Loucy (cell line): ENCODE data around the gene SZT2.

Experiments
- H2AFZ ChIP-seq: fragments of 200-600 bp; sonication (generic); 2 replicates; pipeline ENCODE4 v1.6.0; 2016; ENCODE audit warnings: antibody characterized with exemption, mild to moderate bottlenecking, low read length, moderate library complexity
- H3F3A ChIP-seq: fragments of 200-600 bp; 2 replicates; pipeline ENCODE4 v1.6.0; 2016; ENCODE audit warnings: antibody characterized with exemption, low read depth, mild to moderate bottlenecking
- H3K27me3 ChIP-seq: fragments of 200-600 bp; sonication (generic); 2 replicates; pipeline ENCODE4 v1.6.1; 2014; ENCODE audit warnings: low read length, mild to moderate bottlenecking; ENCODE audit not compliant: insufficient read depth, poor library complexity, severe bottlenecking
- H3K36me3 ChIP-seq: fragments of 200-600 bp; sonication (generic); 2 replicates; pipeline ENCODE4 v1.6.1; 2016; ENCODE audit warnings: low read length; ENCODE audit not compliant: insufficient read depth
- H3K4me1 ChIP-seq: fragments of 200-600 bp; sonication (generic); 2 replicates; pipeline ENCODE4 v1.5.1; 2014; ENCODE audit warnings: low read length, mild to moderate bottlenecking; ENCODE audit not compliant: insufficient read depth, poor library complexity, severe bottlenecking
- H3K4me2 ChIP-seq: fragments of 200-600 bp; sonication (generic); 2 replicates; pipeline ENCODE4 v1.6.0; 2014; ENCODE audit warnings: antibody characterized with exemption, low read length, low read depth, mild to moderate bottlenecking; ENCODE audit not compliant: poor library complexity, severe bottlenecking
- H3K4me3 ChIP-seq: fragments of 200-600 bp; sonication (generic); 2 replicates; pipeline ENCODE4 v1.5.1; 2014; ENCODE audit warnings: low read length, mild to moderate bottlenecking, mixed read lengths; ENCODE audit not compliant: poor library complexity, severe bottlenecking
- H3K79me2 ChIP-seq: fragments of 200-600 bp; sonication (generic); 2 replicates; pipeline ENCODE4 v1.6.1; 2014; ENCODE audit warnings: low read length; ENCODE audit not compliant: insufficient read depth
- H3K9ac ChIP-seq: fragments of 200-600 bp; sonication (generic); 2 replicates; pipeline ENCODE4 v1.6.0; 2014; ENCODE audit warnings: mild to moderate bottlenecking, low read depth, low read length, moderate library complexity; ENCODE audit not compliant: poor library complexity, severe bottlenecking
- H3K9me2 ChIP-seq: fragments of 200-600 bp; sonication (generic); replicated peaks from 2 replicates; pipeline ENCODE4 v1.6.1; 2016; ENCODE audit warnings: low read depth, low read length, mixed read lengths
- H3K9me3 ChIP-seq: fragments of 200-600 bp; sonication (generic); 2 replicates; pipeline ENCODE4 v1.6.1; 2014; ENCODE audit warnings: mild to moderate bottlenecking, antibody characterized with exemption, low read length, low read depth; ENCODE audit not compliant: insufficient read depth
- H4K20me1 ChIP-seq: fragments of 200-600 bp; sonication (generic); 2 replicates; pipeline ENCODE4 v1.6.0; 2014; ENCODE audit warnings: antibody characterized with exemption, low read length, mild to moderate bottlenecking; ENCODE audit not compliant: insufficient read depth, poor library complexity, severe bottlenecking
- CTCF ChIP-seq: fragments of 200-600 bp; sonication (generic); conservative IDR thresholded peaks from 2 replicates; pipeline ENCODE4 v1.5.1; 2014; ENCODE audit warnings: mild to moderate bottlenecking, antibody characterized with exemption, low read length
- EZH2phosphoT487 ChIP-seq: fragments of 200-600 bp; IDR thresholded peaks from 2 replicates; pipeline ENCODE4 v1.6.1; 2018; ENCODE audit warnings: antibody characterized with exemption, mild to moderate bottlenecking, moderate library complexity, borderline replicate concordance

SZT2 gene

GRCh38 chr1:43365678-43366077, 24.0 kb upstream of the SZT2 start:
- Histone ChIP-seq H3K27me3 (no peaks in the 10 kb centered on the region), H4K20me1 (peaks cover 31% of the 10 kb centered on the region), H3K36me3 (peaks cover 39% of the 10 kb centered on the region), H3K9me3 (no peaks in the 10 kb centered on the region), H3K9ac (peak overlapping the region; percentile 92), H3F3A (0 out of 2 replicates have a peak, but pooled peaks cover 1% of the 10 kb centered on the region), H3K4me3 (peak overlapping the region; percentile 95), H3K79me2 (peaks cover 59% of the 10 kb centered on the region), H3K9me2 (no peaks in the 10 kb centered on the region), H2AFZ (no peak overlapping the region), H3K4me1 (peaks cover 36% of the 10 kb centered on the region), H3K4me2 (peak overlapping the region; percentile 83)
- TF ChIP-seq EZH2phosphoT487, result no peak
- TF ChIP-seq CTCF, result no peak

- H3K27me3 ChIP-seq, result no peaks in the 10 kb centered on the region
- peaks cover 31% of the 10 kb centered on the region for H3K4me1 ChIP-seq
- H3K36me3 ChIP-seq, result peaks cover 34% of the 10 kb centered on the region
- H3K9me3 ChIP-seq, result no peaks in the 10 kb centered on the region
- H4K20me1 ChIP-seq, result peaks cover 27% of the 10 kb centered on the region
- H3K9me2 ChIP-seq, result no peaks in the 10 kb centered on the region
- peak overlapping the region; percentile 95 for H3K4me3 ChIP-seq
- no peak overlapping the region for H2AFZ ChIP-seq
- peak overlapping the region; percentile 83 for H3K4me2 ChIP-seq
- H3K9ac ChIP-seq, result peak overlapping the region; percentile 92
- H3K79me2 ChIP-seq, result peaks cover 54% of the 10 kb centered on the region
- TF ChIP-seq EZH2phosphoT487 (no peak), CTCF (no peak)
- H3F3A ChIP-seq, result 0 out of 2 replicates have a peak, but pooled peaks cover 2% of the 10 kb centered on the region
These were observed 23.5 kb upstream of the SZT2 start for GRCh38 chr1:43366179-43366578.

GRCh38 chr1:43366601-43367025, 23.1 kb upstream of the SZT2 start:
- H3K36me3 ChIP-seq, result peaks cover 30% of the 10 kb centered on the region
- H3K9ac ChIP-seq, result peak overlapping the region; percentile 92
- TF ChIP-seq CTCF (no peak), EZH2phosphoT487 (no peak)
- H3K4me2 ChIP-seq, result peak overlapping the region; percentile 83
- peaks cover 50% of the 10 kb centered on the region for H3K79me2 ChIP-seq
- H3K4me1 ChIP-seq, result peaks cover 27% of the 10 kb centered on the region
- peak overlapping the region; percentile 95 for H3K4me3 ChIP-seq
- H3K9me3 ChIP-seq, result no peaks in the 10 kb centered on the region
- H3F3A ChIP-seq, result 0 out of 2 replicates have a peak, but pooled peaks cover 2% of the 10 kb centered on the region
- peaks cover 22% of the 10 kb centered on the region for H4K20me1 ChIP-seq
- H3K9me2 ChIP-seq, result no peaks in the 10 kb centered on the region
- H2AFZ ChIP-seq, result no peak overlapping the region
- no peaks in the 10 kb centered on the region for H3K27me3 ChIP-seq
